ENCODE data around the gene ITPRIP. TPM values are rescaled to one million over a fixed set of nuclear protein-coding genes. Genes with fewer than 3 reads are reported as not detected.

The ITPRIP gene
- total and polyA plus RNA-seq, 2 of the 8 experiments (the other 6 are each of a cell fraction or from before 2014, with no cell fraction given) = 15.3 to 16.9 TPM

DNA sequence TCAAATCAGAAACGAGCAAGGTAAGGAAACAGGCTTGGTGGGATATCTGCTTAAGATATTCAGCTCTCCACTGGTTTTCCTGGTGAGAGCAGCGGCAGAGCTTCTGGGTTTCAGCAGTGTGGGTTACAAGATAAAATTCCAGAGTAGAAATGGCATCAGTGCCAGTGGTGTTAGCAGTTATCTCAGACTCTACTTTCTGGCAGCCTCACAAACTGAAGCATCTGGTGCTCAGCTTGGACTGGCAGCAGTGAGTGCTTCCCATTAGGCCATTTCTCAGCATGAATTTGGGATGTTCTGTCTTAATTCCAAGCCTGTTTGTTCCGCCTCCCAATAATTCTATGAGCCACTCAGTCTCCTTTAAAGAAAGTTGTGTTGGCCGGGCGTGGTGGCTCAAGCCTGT lies 76.2 kb downstream of the ITPRIP start:
- H3K9me3 ChIP-seq (ENCODE audit: insufficient read depth in 2 of 2, low read depth in 1 of 2, low read length in 1 of 2) = no peaks in the 10 kb centered on the region
- H2BK5ac ChIP-seq (ENCODE audit: low read depth, low read length) = no peak overlapping the region
- H2BK120ac ChIP-seq (replicated peaks; ENCODE audit: low read depth, low read length) = no peak overlapping the region
- no peak overlapping the region for H2BK20ac ChIP-seq (ENCODE audit: low read length)
- peaks cover 0 to under 1% (median 0%) of the 10 kb centered on the region in 4 experiments; a peak in 1 of 7 replicates for H3K4me1 ChIP-seq (replicated peaks in 1 of 4; ENCODE audit: control insufficient read depth in 3 of 4, insufficient read depth in 4 of 4, low read length in 3 of 4)
- 95% methylated on average over 5 of the region's 5 CpGs; no CpG with 5 or more reads in 1 of the 2 experiments for WGBS, 2 experiments (ENCODE audit: extremely low coverage in 1 of 2, insufficient coverage in 1 of 2, insufficient read length in 1 of 2, insufficient replicate concordance in 2 of 2, low coverage in 1 of 2, low lambda C conversion rate in 2 of 2, missing lambda C conversion rate in 1 of 2)
- peaks cover 0 to 33% of the 10 kb centered on the region in 2 experiments; a peak in 2 of 4 replicates for H3K79me2 ChIP-seq (ENCODE audit: control insufficient read depth in 1 of 2, insufficient read depth in 2 of 2, low read length in 2 of 2)
- no peak overlapping the region for H4K91ac ChIP-seq (replicated peaks; ENCODE audit: insufficient read length, low read length)
- H4K8ac ChIP-seq (ENCODE audit: extremely low read depth, insufficient read depth, low read length) = no peak overlapping the region
- no peak overlapping the region for H2AFZ ChIP-seq (ENCODE audit: low read length)
- H3K14ac ChIP-seq (ENCODE audit: insufficient read length) = no peak overlapping the region
- H3K56ac ChIP-seq (replicated peaks; ENCODE audit: insufficient read length, low read depth, low read length) = no peak overlapping the region
- no peak for TF ChIP-seq SUZ12 (IDR thresholded peaks at IDR 0.05; ENCODE audit: low read length)
- TF ChIP-seq SIX5 (IDR thresholded peaks at IDR 0.05; ENCODE audit: low read depth, low read length) = no peak
- no peak for TF ChIP-seq EZH2 (IDR thresholded peaks at IDR 0.05; ENCODE audit: low read depth, low read length, severe bottlenecking)
- H3K4me2 ChIP-seq (ENCODE audit: insufficient read depth in 1 of 2, low read depth in 2 of 2, low read length in 2 of 2) = no peak overlapping the region
- H2BK15ac ChIP-seq (ENCODE audit: low read length) = no peak overlapping the region
- CTCF ChIA-PET (ENCODE audit: partially characterized antibody) = interaction anchor here (0.7 to 2.0 kb wide), 3 partner anchors 8 to 234 kb away, joined by 3 to 8 read pairs (median 3); no protein-coding TSS in a partner anchor
- H3K9ac ChIP-seq (replicated peaks in 1 of 4; ENCODE audit: extremely low read depth in 1 of 4, low read depth in 3 of 4, low read length in 3 of 4) = no peak overlapping the region
- H3K27me3 ChIP-seq (replicated peaks in 1 of 4; ENCODE audit: control insufficient read depth in 3 of 4, extremely low read depth in 1 of 4, insufficient read depth in 3 of 4, low read length in 3 of 4) = no peaks in the 10 kb centered on the region
- H3K4ac ChIP-seq (replicated peaks; ENCODE audit: insufficient read length, low read depth, low read length) = no peak overlapping the region
- H3K4me3 ChIP-seq (ENCODE audit: extremely low read depth in 1 of 4, insufficient read depth in 2 of 4, low read depth in 3 of 4, low read length in 4 of 4) = no peak overlapping the region
- H4K5ac ChIP-seq (ENCODE audit: insufficient read length, low read depth, low read length) = no peak overlapping the region
- no peak for DNase-seq (ENCODE audit: low read depth in 1 of 2, low spot score in 2 of 2)
- H3K36me3 ChIP-seq (ENCODE audit: control insufficient read depth in 2 of 4, insufficient read depth in 4 of 4, low read length in 3 of 4) = peaks cover 0 to 42% (median 4%) of the 10 kb centered on the region in 4 experiments; a peak in 5 of 8 replicates
- H2BK12ac ChIP-seq (ENCODE audit: low read depth, low read length) = no peak overlapping the region
- H3K23ac ChIP-seq (ENCODE audit: insufficient read length) = no peak overlapping the region
- no peak for FAIRE-seq
- POLR2A ChIA-PET (ENCODE audit: partially characterized antibody) = interaction anchor here (1.3 to 1.6 kb wide), 4 partner anchors 9 to 141 kb away, joined by 3 to 4 read pairs (median 4); partner anchors contain the start of gene SFR1
- H4K20me1 ChIP-seq (replicated peaks in 1 of 2; ENCODE audit: control insufficient read depth in 1 of 2, insufficient read depth in 2 of 2, low read length in 2 of 2) = peaks cover 4 to 7% of the 10 kb centered on the region in 2 experiments
- no peak overlapping the region for H2AK5ac ChIP-seq (ENCODE audit: low read depth, low read length)
- no peak overlapping the region for H3K18ac ChIP-seq (ENCODE audit: extremely low read depth, low read length)
- H3K23me2 ChIP-seq (ENCODE audit: low read depth, low read length) = no peaks in the 10 kb centered on the region
- no peak overlapping the region for H3K27ac ChIP-seq (ENCODE audit: low read depth, low read length)
- no peaks in the 10 kb centered on the region; the same call in 1 of the 2 replicates for H3K79me1 ChIP-seq (ENCODE audit: low read depth, low read length)

Measured in H1 (cell line).